Muscle of arm (tissue), 12 donors: Measurements from ENCODE around the gene DPP8. TPM values are rescaled to one million over a fixed set of nuclear protein-coding genes. Genes with fewer than 3 reads are reported as not detected.
"Not testable (repeated sequence)": the region's sequence is repeated elsewhere in the genome, so short reads cannot be mapped to it uniquely, and the experiment has no call there.

Experiments used
- DNase-seq: peaks from one replicate; pipeline ENCODE4 v3.0.0-alpha.2; 2013
- polyA plus RNA-seq, 12 donors: library from polyadenylated mRNA; unstranded; fragments of 120-200 nt; gene quantifications; one replicate each; pipeline ENCODE4 v1.2.1, GENCODE V29; 2013; ENCODE audit not compliant: insufficient read length in 12 of 12

The DPP8 gene
- polyA plus RNA-seq, 12 donors = 19.7 to 30.8 (median 23.5) TPM; not detected in 1

DNA sequence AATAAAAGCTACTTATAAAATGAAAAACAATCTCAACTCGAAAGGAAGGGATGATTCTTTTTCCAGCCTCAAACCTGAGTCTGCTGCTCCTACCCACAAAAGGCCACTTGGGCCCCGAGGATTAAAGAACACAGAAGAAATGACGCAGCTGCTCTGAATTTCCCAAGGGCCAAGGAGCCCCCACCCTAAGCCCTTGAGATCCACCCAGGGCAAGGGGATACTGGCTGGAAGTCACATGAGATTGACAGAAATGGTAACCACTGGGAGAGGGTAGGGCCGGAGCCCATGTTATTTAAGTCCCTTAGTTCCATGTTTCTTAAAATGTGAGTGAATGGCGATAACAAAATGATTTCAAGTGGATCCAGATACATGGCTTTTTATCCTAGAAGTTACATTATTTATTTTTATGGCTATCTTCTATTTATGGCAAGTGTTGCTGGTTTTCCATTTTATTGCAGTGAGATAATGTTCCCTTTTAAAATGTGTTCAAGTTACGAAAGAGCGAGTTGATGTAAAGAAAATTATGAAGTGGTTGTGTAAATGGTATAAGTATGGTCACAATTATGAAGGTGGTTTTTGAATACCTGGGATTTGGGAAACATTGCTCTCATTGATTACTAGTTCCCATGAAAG is 111.6 kb downstream of the DPP8 start:
- no peak for DNase-seq

DNA sequence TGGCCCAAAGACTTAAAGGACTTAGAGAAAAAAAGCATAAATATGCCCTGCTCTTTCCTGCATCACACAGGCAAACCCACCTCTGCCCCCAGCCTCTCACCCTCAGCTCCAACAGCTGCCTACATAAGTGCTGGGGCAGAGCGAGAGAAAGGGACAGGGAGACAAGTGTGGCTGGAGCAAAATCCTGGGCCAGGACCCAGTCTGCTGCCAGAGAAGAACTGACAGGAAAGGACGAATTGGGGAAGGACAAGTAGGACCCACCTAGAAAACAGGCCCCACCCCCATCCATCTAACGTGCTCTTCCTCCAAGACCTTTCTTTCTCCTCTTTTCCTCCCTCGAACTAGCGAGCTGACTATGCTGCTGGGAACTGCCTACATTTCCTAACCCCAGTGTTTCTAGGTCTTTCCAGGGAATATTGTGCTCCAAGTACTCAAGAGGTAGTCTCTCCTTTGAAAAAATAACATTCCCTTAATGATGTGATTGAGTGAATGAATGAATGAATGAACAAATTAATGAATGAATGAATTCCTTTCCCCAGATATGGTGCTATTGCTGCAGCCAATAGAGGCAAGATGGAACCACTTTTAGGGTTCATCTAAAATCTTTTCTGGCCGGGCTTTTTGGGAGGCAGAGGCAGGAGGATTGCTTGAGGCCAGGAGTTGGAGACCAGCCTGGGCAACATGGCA is 113.2 kb downstream of the DPP8 start:
- no peak for DNase-seq

DNA sequence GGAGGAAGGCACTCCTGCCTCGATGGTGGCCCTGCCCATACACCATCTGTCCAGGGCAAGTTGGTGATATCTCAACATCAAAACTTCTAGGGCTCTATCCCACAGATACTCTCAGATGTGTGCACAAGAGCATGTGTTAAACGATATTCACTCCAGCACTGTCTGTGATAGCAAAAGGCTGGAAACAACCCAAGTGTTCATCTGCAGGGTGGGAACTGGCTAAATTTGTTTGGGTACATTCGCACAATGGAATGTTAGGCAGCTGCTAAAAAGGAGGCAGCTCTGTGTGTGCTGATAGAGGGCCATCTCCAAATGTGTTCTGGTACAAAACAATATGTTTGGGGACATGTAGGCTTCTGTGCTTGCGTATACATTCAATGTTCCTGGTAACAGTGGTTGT is 114.5 kb downstream of the DPP8 start:
- DNase-seq = no peak

DNA sequence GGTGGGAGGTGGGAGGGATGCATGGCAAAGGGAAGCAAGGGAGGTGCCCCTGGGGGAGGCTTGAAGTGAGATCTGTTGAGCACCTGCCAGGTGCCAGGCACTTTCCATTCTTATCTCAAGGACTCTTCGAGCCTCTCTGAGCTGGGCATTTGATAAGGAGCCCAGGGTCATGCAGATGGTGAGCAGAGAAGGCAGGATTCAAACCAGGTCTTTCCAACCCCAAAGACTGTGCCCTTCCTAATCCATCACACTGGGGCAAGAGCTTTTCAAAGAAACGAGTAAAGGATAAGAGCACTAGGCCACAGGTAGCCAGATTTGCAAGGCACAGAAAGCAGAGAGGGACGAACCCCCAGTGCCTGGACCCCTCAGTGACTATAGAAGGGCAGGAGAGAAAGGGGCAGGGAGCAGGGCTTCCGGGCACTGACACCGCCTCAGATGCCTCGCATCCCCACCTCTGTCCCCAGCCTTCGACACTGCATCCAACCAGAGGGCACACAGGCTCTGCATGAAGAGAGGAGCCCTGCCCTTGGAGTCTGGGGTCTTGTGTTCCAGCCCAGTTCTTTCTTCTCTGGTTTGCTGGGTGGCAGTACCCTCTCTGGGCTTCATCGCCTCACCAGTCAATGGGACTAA is 115.8 kb downstream of the DPP8 start:
- no peak for DNase-seq

DNA sequence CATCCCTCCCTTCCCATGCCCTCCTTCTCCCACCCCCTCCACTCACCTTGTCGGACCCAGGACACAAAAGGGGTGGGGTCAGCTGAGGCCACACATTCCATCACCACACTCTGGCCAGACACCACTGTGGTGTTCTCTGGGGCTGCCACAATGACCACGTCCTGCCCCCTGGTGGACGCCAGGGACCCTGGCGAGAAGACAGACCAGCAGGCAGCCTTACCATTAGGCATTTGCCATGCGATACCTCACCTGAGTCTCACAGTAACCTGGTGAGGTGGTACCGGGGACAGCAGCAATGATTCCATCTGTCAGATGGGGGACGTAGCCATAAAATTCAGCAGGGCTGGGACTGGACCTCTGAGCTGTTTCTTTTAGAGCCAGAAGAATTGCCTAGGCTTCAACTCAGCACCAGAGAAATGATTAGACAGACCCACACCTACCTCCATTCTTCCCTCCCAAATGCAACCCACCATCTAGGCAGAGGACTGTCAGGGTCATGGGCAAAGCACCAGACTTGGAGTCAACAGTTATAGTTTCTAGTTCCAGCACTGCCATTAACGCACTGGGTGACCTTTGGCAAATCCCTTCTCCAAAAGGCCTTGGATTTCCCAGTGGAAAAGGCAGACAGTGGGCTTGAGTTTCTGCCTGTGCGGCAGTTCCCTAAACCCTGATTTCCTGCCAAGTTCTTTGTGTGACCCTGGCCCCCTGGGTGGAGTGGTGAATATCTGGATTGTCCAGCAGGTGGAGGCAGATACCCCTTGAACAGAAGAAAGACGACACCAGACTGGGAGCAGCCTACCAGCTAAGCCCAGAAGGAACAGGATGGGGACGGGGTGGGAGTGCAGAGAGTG is 116.5 kb downstream of the DPP8 start:
- DNase-seq = peak; percentile 81

DNA sequence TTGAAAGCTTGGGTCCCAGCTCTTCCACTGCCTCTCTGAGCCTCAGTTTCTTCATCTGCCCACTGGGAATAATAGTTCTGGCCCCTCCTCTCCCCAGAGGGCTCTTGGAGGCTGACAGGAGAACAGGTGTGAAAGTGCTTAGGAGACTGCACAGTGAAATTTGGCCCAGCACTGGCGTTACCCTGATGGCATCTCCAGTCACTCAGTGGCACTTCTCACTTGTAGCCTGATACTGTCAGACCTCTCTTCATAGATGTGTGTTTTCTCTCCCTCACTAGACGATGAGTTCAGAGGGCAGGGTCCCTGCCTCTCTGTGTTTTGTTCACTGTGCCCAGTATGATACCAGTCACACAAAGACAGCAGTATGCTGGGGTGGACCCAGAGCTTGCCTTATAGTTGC is 117.5 kb downstream of the DPP8 start:
- no peak for DNase-seq

DNA sequence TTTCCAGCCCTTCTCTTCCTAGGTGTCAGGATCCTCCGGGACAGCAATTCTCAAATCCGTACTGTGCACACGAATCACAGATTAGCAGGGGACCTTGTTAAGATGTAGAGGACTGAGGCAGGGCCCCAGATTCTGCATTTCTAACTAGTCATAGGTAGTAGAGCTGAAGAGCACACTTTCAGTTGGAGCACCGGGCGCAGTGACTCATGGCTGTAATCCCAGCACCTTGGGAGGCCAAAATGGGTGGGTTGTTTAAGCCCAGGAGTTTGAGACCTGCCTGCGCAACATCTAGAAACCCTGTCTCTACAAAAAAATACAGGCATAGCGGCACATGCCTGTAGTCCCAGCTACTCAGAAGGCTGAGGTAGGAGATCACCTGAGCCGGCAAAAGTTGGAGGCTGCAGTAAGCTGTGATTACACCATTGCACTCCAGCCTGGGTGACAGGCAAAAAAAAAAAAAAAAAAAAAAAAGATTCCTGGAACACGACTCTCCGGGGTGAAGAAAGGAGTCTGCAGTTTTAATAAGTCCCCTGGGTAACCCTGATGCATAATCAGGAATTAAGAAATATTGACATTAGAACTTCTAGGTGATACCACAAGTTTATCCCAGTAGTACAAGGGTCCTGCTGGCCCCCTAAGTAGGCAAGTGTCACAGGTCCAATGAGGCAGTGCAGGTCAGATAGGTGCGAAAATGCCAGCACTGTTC is 118.3 kb downstream of the DPP8 start:
- no peak for DNase-seq

DNA sequence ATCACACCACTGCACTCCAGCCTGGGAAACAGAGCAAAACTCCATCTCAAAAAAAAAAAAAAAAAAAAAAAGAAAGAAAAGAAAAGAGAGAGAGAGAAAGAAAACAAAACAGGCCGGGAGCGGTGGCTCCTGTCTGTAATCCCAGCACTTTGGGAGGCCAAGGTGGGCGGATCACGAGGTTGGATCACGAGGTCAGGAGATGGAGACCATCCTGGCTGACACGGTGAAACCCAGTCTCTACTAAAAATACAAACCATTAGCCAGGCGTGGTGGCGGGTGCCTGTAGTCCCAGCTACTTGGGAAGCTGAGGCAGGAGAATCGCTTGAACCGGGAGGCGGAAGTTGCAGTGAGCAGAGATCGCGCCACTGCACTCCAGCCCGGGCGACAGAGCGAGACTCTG is 119.0 kb downstream of the DPP8 start:
- not testable (repeated sequence) for DNase-seq

DNA sequence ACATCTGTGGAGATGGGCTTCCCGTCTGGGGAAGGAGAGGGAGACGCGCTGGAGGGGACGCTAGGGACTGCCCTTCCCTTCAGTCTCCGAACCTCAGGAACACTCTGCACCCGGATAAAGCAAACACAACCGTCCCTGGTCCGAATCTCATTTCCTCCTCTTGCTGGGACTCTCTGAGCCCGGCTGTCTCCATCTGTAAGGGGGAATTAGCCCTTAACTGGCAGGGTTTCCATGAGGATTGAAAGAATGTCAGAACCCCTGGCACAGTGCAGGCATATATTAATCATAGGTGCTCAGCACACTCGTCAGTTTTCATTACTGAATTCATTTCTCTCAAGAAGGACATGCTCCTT is 120.5 kb downstream of the DPP8 start:
- DNase-seq = no peak

DNA sequence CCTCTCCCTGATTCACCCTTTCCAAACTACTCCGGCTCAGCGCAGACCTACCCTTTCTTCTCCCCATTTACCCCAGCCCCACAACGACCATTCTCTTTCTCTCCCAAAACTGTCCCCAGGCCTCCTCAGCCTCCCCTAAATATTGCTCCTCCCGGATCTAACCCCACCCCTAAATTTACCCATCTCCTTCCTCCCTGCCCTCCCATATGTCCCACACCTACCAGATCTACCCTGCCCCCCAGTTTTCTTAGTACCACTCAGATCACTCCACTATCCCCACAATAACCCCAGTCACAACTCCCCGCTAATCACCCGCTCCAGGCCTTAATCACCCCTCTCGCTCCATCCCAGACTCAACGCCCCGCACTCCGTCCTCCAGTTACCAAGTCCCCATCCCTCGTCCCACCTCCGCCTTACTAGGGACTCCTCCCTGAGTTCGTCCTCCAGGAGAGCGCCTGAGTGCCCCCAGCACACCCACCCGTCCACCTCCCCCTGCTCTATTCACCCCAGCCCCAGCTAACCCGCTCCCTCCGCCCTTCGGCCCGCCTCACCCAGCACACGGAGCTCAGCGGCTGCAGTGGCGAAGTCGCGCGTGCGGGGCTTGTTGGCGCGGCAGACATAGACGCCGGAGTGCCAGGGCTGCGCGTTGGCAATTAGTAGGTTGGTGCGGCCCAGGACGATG is 121.1 kb downstream of the DPP8 start:
- no peak for DNase-seq

DNA sequence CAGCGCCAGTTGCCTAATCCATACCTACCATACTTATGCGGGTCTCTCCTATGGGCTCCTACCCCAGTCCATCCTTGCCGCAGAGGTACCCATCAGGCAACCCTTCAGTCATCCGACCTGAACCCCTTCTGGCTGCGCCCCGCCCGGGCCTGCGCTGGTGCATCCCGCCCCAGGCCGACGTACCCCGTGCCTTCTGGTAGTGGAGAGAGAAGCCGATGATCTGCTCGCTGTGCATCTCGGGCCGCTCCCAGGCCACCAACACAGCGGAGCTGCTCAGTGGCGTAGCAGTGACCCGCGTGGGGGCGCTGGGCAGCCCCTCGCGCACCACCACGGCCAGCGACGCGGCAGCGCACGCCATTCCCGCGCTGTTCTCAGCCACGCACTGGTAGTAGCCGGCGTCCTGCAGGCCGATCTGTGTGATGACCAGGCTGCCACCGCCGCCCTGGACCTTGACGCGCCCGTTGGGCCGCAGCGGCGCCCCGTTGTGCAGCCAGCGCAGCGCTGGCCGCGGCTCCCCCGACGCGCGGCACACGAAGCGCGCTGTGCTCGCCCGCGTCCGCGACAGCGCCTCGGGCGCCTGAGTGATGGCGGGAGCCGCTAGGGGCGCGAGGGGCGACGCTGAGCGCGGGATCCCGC is 121.8 kb downstream of the DPP8 start:
- DNase-seq = no peak

DNA sequence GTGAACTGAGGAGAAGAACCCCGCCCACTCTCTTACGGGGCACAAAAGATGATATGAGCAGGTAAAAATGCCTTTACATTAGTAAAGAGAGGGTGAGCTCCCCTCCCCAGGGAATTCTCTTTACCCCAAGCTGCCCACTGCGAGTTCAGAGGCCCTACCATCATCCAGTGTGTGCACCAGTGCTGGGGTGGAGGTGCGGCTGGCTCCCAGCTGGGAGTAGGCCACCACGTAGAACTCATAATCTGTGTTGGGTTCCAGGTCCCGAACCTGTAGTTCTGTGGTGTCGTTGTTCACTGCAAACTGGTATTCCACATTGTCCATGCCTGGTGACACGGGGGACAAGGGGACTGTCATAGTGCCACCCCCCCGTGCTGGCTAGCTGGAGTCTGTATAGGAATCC is 122.6 kb downstream of the DPP8 start:
- no peak for DNase-seq

DNA sequence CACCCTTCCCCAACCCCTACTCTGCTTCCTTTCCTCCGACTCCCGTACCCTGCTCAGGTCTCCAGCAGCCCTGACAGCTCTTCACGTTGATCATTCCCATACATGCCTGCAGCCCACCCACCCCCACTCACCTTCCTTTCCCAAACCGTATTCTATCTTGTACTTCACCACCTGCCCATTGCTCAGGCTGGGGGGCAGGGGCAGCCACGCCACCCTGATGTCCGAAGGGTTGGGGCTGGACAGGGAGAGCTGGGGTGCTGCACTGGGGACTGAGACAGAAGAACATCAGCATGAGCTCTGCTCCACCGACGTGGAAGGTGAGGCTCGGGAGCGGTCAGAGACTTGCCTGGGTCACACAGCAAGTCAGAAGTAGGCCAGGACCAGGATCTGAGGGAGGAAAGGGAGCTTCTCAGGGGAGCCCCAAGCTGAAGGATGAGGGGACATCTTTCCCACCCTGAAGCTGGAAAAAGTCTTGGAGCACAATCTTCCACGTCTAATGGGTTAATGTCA is 123.2 kb downstream of the DPP8 start:
- no peak for DNase-seq

DNA sequence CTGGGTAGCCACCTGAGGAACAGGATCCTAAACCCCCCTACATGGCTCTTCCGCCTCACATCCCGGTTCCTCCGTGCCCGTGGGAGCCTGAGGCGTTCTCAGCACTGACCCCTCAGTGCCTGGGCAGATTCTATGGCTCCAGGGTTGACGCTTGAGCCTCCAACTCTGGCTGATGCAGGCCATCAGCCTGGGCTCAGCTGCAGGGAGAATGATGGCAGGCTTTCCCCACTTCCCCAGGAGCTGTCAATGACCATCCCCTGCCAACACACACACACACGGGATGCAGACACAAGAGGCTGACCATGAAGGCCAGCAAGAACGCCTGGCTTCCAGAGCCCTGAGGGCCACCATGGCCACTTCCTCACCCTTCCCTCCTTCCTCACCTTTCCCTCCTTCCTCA is 123.9 kb downstream of the DPP8 start:
- no peak for DNase-seq

DNA sequence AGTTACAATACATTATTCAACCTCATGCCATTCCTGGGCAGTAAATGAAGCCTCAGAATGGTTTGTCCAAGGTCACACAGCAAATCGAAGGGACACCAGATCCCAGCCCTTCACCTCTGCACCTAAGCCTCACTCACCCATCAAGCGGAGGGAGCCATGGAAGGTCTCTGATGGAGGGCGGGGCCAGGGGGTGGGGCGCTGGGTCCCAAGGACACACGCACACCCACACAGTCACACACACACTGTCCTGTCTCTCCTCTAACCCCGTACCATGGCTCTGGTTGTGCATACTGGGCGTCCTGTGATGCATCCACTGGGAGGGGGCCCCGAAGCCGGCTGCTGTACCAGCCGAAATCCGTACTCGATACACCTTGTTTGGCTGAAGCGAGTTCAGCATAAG is 124.4 kb downstream of the DPP8 start:
- DNase-seq = no peak

Other genes starting within 250 kb of the DPP8 start
- 10 to 100 TPM in 11 of 12 donors, not detected in 1; 11.1 to 15.0 (median 12.5) TPM for gene PARP16, start 230.8 kb downstream of the DPP8 start, polyA plus RNA-seq
- not detected for gene RNU5A-1, start 221.6 kb downstream of the DPP8 start, polyA plus RNA-seq
- gene RNU5B-1, start 213.0 kb downstream of the DPP8 start, polyA plus RNA-seq = 1 to 10 TPM in 1 of 12 donors, not detected in 11; 2.1 TPM
- gene IGDCC3, start 139.7 kb downstream of the DPP8 start, polyA plus RNA-seq = 10 to 100 TPM in 1 of 12 donors, 1 to 10 TPM in 10, not detected in 1; 2.1 to 11.5 (median 3.1) TPM
- gene IGDCC4, start 94.7 kb downstream of the DPP8 start, polyA plus RNA-seq = 100 to 1,000 TPM in 5 of 12 donors, 10 to 100 TPM in 7; 59.5 to 583 (median 95.2) TPM
- gene HACD3, start 12.8 kb upstream of the DPP8 start, polyA plus RNA-seq = 10 to 100 TPM in 11 of 12 donors, not detected in 1; 36.9 to 61.7 (median 51.4) TPM
- 10 to 100 TPM in 11 of 12 donors, not detected in 1; 21.4 to 44.1 (median 27.3) TPM for gene INTS14, start 93.4 kb upstream of the DPP8 start, polyA plus RNA-seq
- gene SLC24A1, start 104.2 kb upstream of the DPP8 start, polyA plus RNA-seq = 10 to 100 TPM in 4 of 12 donors, 1 to 10 TPM in 7, not detected in 1; 5.7 to 18.8 (median 7.8) TPM